Vagina (tissue), 2 donors: ENCODE results near the gene RFT1. TPM values are rescaled to one million over a fixed set of nuclear protein-coding genes. Genes with fewer than 3 reads are reported as not detected.

Source experiments
- DNase-seq, 2 donors: peaks; one replicate each; pipeline ENCODE4 v3.0.0-alpha.2; 2017; ENCODE audit errors: extremely low spot score in 2 of 2
- H3K27ac ChIP-seq: fragments of 200-600 bp; sonication (generic); one replicate; pipeline ENCODE4 v1.5.1; 2019
- H3K27me3 ChIP-seq: fragments of 200-600 bp; sonication (generic); one replicate; pipeline ENCODE4 v1.5.1; 2019
- H3K36me3 ChIP-seq, 2 donors: fragments of 200-600 bp; sonication (generic); one replicate each; pipeline ENCODE4 v1.5.1; 2017 to 2019
- H3K4me1 ChIP-seq: fragments of 200-600 bp; sonication (generic); one replicate; pipeline ENCODE4 v1.5.1; 2019
- H3K4me3 ChIP-seq, 2 donors: fragments of 200-600 bp; sonication (generic); 1 replicate in 1 of 2; 2 replicates in 1 of 2; pipeline ENCODE4 v1.5.1; 2016 to 2019
- H3K9me3 ChIP-seq: fragments of 200-600 bp; sonication (generic); one replicate; pipeline ENCODE4 v1.5.1; 2019
- CTCF ChIP-seq, 3 experiments: fragments of 450-650 bp in 2 of 3; fragments of 200-600 bp in 1 of 3; sonication (generic) in 1 of 3; IDR thresholded peaks; one replicate each; pipeline ENCODE4 v1.5.1; 2017 to 2019; ENCODE audit warnings: antibody characterized with exemption in 3 of 3, mild to moderate bottlenecking in 2 of 3, moderate library complexity in 2 of 3
- POLR2A ChIP-seq, 2 donors: fragments of 450-650 bp; IDR thresholded peaks; one replicate each; pipeline ENCODE4 v1.6.1; 2017; ENCODE audit warnings: antibody characterized with exemption in 2 of 2, mild to moderate bottlenecking in 2 of 2, moderate library complexity in 2 of 2
- POLR2AphosphoS5 ChIP-seq, 2 donors: sonication (generic); formaldehyde crosslinking; IDR thresholded peaks; one replicate each; pipeline ENCODE4 v1.9.0; 2017; ENCODE audit warnings: antibody characterized with exemption in 2 of 2, mild to moderate bottlenecking in 2 of 2, low read depth in 1 of 2; ENCODE audit not compliant: insufficient read depth in 1 of 2
- intact Hi-C: fragments of 100-400 bp; cut with DNase I; formaldehyde crosslinking; loops from one replicate; pipeline ENCODE4 v1.15.1; 2023
- total RNA-seq: library from RNA; depleted of rRNA; stranded (reverse); fragments of >200 nt; gene quantifications from one replicate; pipeline ENCODE4 v1.2.3, GENCODE V29; 2016

RFT1 gene
- total RNA-seq, 1 donor from 2014 or later, result 13.8 TPM

GRCh38 chr3:53092216-53092615, 38.0 kb downstream of the RFT1 start:
- intact Hi-C loops, result no loop called here
- Histone ChIP-seq H3K4me3 (no peak overlapping the region), H3K36me3 (peaks cover 0 to 19% of the 10 kb centered on the region in 2 donors), H3K4me1 (peaks cover 7% of the 10 kb centered on the region), H3K9me3 (no peaks in the 10 kb centered on the region), H3K27ac (no peak overlapping the region), H3K27me3 (no peaks in the 10 kb centered on the region)
- no peak for TF ChIP-seq POLR2AphosphoS5 (IDR thresholded peaks at IDR 0.05; ENCODE audit: insufficient read depth in 1 of 2, low read depth in 1 of 2)
- TF ChIP-seq CTCF (IDR thresholded peaks at IDR 0.05), result no peak
- no peak for TF ChIP-seq POLR2A (IDR thresholded peaks at IDR 0.05)
- DNase-seq, result no peak

- Histone ChIP-seq H3K4me3 (no peak overlapping the region), H3K27me3 (no peaks in the 10 kb centered on the region), H3K9me3 (no peaks in the 10 kb centered on the region), H3K36me3 (peaks cover 0 to 19% of the 10 kb centered on the region in 2 donors), H3K27ac (no peak overlapping the region), H3K4me1 (peaks cover 7% of the 10 kb centered on the region)
- intact Hi-C loops, result no loop called here
- TF ChIP-seq CTCF (IDR thresholded peaks at IDR 0.05), result no peak
- TF ChIP-seq POLR2AphosphoS5 (IDR thresholded peaks at IDR 0.05; ENCODE audit: insufficient read depth in 1 of 2, low read depth in 1 of 2), result no peak
- no peak for TF ChIP-seq POLR2A (IDR thresholded peaks at IDR 0.05)
- DNase-seq, result no peak
Observed at GRCh38 chr3:53091011-53091410, 39.2 kb downstream of the RFT1 start.

GRCh38 chr3:53089511-53089910, 40.7 kb downstream of the RFT1 start:
- intact Hi-C loops, result no loop called here

GRCh38 chr3:53085476-53085875, 44.8 kb downstream of the RFT1 start:
- no peak for DNase-seq
- Histone ChIP-seq H3K4me1 (peaks cover 25% of the 10 kb centered on the region), H3K36me3 (no peaks in the 10 kb centered on the region), H3K27me3 (no peaks in the 10 kb centered on the region), H3K4me3 (no peak overlapping the region), H3K27ac (no peak overlapping the region), H3K9me3 (no peaks in the 10 kb centered on the region)
- TF ChIP-seq POLR2A (IDR thresholded peaks at IDR 0.05) (no peak), CTCF (IDR thresholded peaks at IDR 0.05) (no peak), POLR2AphosphoS5 (IDR thresholded peaks at IDR 0.05; ENCODE audit: insufficient read depth in 1 of 2, low read depth in 1 of 2) (no peak)
- intact Hi-C loops, result no loop called here

More at GRCh38 chr3:53089511-53089910, 40.7 kb downstream of the RFT1 start:
- DNase-seq, result no peak
- H3K4me1 ChIP-seq, result peaks cover 12% of the 10 kb centered on the region
- H3K9me3 ChIP-seq, result no peaks in the 10 kb centered on the region
- H3K27me3 ChIP-seq, result no peaks in the 10 kb centered on the region
- H3K4me3 ChIP-seq, result no peak overlapping the region
- peaks cover 0 to 14% of the 10 kb centered on the region in 2 donors for H3K36me3 ChIP-seq
- H3K27ac ChIP-seq, result no peak overlapping the region
- TF ChIP-seq CTCF (IDR thresholded peaks at IDR 0.05) (no peak), POLR2AphosphoS5 (IDR thresholded peaks at IDR 0.05; ENCODE audit: insufficient read depth in 1 of 2, low read depth in 1 of 2) (no peak), POLR2A (IDR thresholded peaks at IDR 0.05) (no peak)

GRCh38 chr3:53084310-53085001, 45.8 kb downstream of the RFT1 start:
- intact Hi-C loops, result no loop called here
- no peak for DNase-seq
- H3K27me3 ChIP-seq, result no peaks in the 10 kb centered on the region
- H3K36me3 ChIP-seq, result no peaks in the 10 kb centered on the region
- peak overlapping the region; percentile 31 for H3K27ac ChIP-seq
- peaks cover 18% of the 10 kb centered on the region for H3K4me1 ChIP-seq
- no peak overlapping the region for H3K4me3 ChIP-seq
- TF ChIP-seq POLR2A (IDR thresholded peaks at IDR 0.05), result no peak
- TF ChIP-seq POLR2AphosphoS5 (IDR thresholded peaks at IDR 0.05; ENCODE audit: insufficient read depth in 1 of 2, low read depth in 1 of 2), result no peak
- TF ChIP-seq CTCF (IDR thresholded peaks at IDR 0.05), result no peak
- H3K9me3 ChIP-seq, result no peaks in the 10 kb centered on the region
